IMR-90 (cell line): Measurements from ENCODE around the gene FBXW8.

ENCODE experiments used
- BHLHE40 ChIP-seq: fragments of 150-350 bp; IDR thresholded peaks from 2 replicates; pipeline ENCODE4 v1.6.1; 2016; ENCODE audit warnings: mild to moderate bottlenecking, low read depth, low read length
- CEBPB ChIP-seq: IDR thresholded peaks from 2 replicates; pipeline ENCODE4 v1.6.1; 2012; ENCODE audit warnings: low read depth, low read length, improper control_type of control experiment
- CHD1 ChIP-seq: IDR thresholded peaks from 2 replicates; pipeline ENCODE4 v1.6.1; 2012; ENCODE audit warnings: low read depth, low read length, improper control_type of control experiment
- CTCF ChIP-seq: conservative IDR thresholded peaks from 2 replicates; pipeline ENCODE4 v1.5.1; 2012; ENCODE audit warnings: mild to moderate bottlenecking, low read depth, low read length, improper control_type of control experiment
- FOS ChIP-seq: fragments of 150-350 bp; IDR thresholded peaks from 2 replicates; pipeline ENCODE4 v1.6.1; 2016; ENCODE audit warnings: low read depth, low read length
- MAFK ChIP-seq: IDR thresholded peaks from 2 replicates; pipeline ENCODE4 v1.6.1; 2012; ENCODE audit warnings: low read depth, low read length, improper control_type of control experiment
- MAZ ChIP-seq: IDR thresholded peaks from 2 replicates; pipeline ENCODE4 v1.6.1; 2012; ENCODE audit warnings: low read depth, mild to moderate bottlenecking, low read length, improper control_type of control experiment, moderate library complexity, borderline replicate concordance
- MXI1 ChIP-seq: IDR thresholded peaks from 2 replicates; pipeline ENCODE4 v1.6.1; 2012; ENCODE audit warnings: low read depth, mild to moderate bottlenecking, low read length, moderate library complexity, borderline replicate concordance
- POLR2A ChIP-seq: IDR thresholded peaks from 2 replicates; pipeline ENCODE4 v1.6.1; 2012; ENCODE audit warnings: mild to moderate bottlenecking, low read depth, low read length
- RCOR1 ChIP-seq: IDR thresholded peaks from 2 replicates; pipeline ENCODE4 v1.6.1; 2012; ENCODE audit warnings: mild to moderate bottlenecking, low read length, improper control_type of control experiment; ENCODE audit not compliant: insufficient replicate concordance
- SMC3 ChIP-seq: fragments of 150-350 bp; IDR thresholded peaks from 2 replicates; pipeline ENCODE4 v1.6.1; 2016; ENCODE audit warnings: low read depth, mild to moderate bottlenecking, antibody characterized with exemption, low read length, moderate library complexity
- USF2 ChIP-seq: fragments of 150-350 bp; IDR thresholded peaks from 2 replicates; pipeline ENCODE4 v1.6.1; 2017; ENCODE audit warnings: mild to moderate bottlenecking, antibody characterized with exemption, low read length, low read depth

- TF ChIP-seq FOS = no peak
- TF ChIP-seq CTCF = no peak
- no peak for TF ChIP-seq BHLHE40
- no peak for TF ChIP-seq CEBPB
- no peak for TF ChIP-seq CHD1
- no peak for TF ChIP-seq POLR2A
- TF ChIP-seq SMC3 = no peak
- no peak for TF ChIP-seq MAFK
- TF ChIP-seq MXI1 = no peak
- TF ChIP-seq USF2 = no peak
- TF ChIP-seq MAZ = no peak
- TF ChIP-seq RCOR1 = no peak
Measured at GRCh38 chr12:117072736-117073490, 162.2 kb downstream of the FBXW8 start.
